NCI-H187 (cell line): Measurements from ENCODE around the gene SGSH.
"Not testable (repeated sequence)": the region's sequence is repeated elsewhere in the genome, so short reads cannot be mapped to it uniquely, and the experiment has no call there.

Source experiments
- DNase-seq, 2 experiments: peaks; one replicate each; lab custom pipeline; 2025; lab: John Stamatoyannopoulos, UW

SGSH gene

GRCh38 chr17:80210348-80211108, 9.6 kb downstream of the SGSH start:
- DNase-seq = no peak

GRCh38 chr17:80209765-80210164, 10.4 kb downstream of the SGSH start:
- DNase-seq = no peak

GRCh38 chr17:80208050-80208449, 12.1 kb downstream of the SGSH start:
- no peak for DNase-seq

- DNase-seq = no peak
Measured at GRCh38 chr17:80205811-80206210, 14.3 kb downstream of the SGSH start.

- DNase-seq = no peak
Measured at GRCh38 chr17:80204626-80205468, 15.3 kb downstream of the SGSH start.

- no peak for DNase-seq
Measured at GRCh38 chr17:80203471-80203963, 16.6 kb downstream of the SGSH start.

- DNase-seq = no peak
Measured at GRCh38 chr17:80202197-80202596, 17.9 kb downstream of the SGSH start.

- DNase-seq = no peak
Measured at GRCh38 chr17:80201446-80201845, 18.7 kb downstream of the SGSH start.

GRCh38 chr17:80199295-80199694, 20.8 kb downstream of the SGSH start:
- not testable (repeated sequence) for DNase-seq

- peak in 1 of 2 experiments; percentile 23 for DNase-seq
Measured at GRCh38 chr17:80198144-80198661, 21.9 kb downstream of the SGSH start.

GRCh38 chr17:80196652-80197051, 23.5 kb downstream of the SGSH start:
- DNase-seq = no peak

- DNase-seq = no peak
Measured at GRCh38 chr17:80195671-80196529, 24.2 kb downstream of the SGSH start.

- DNase-seq = no peak
Measured at GRCh38 chr17:80195141-80195540, 25.0 kb downstream of the SGSH start.

- DNase-seq = no peak
Measured at GRCh38 chr17:80191865-80192661, 28.1 kb downstream of the SGSH start.

- no peak for DNase-seq
Measured at GRCh38 chr17:80191192-80191591, 28.9 kb downstream of the SGSH start.

- DNase-seq = no peak
Measured at GRCh38 chr17:80190716-80191115, 29.4 kb downstream of the SGSH start.

- no peak for DNase-seq
Measured at GRCh38 chr17:80189611-80190010, 30.5 kb downstream of the SGSH start.

- no peak for DNase-seq
Measured at GRCh38 chr17:80187515-80187941, 32.6 kb downstream of the SGSH start.

GRCh38 chr17:80187090-80187489, 33.0 kb downstream of the SGSH start:
- no peak for DNase-seq

GRCh38 chr17:80185968-80186367, 34.2 kb downstream of the SGSH start:
- DNase-seq = no peak

GRCh38 chr17:80184423-80184714, 35.8 kb downstream of the SGSH start:
- DNase-seq = no peak
